Right kidney (tissue), 1 donor: ENCODE data around the gene S1PR3.

Source experiments
- DNase-seq: peaks from one replicate; pipeline ENCODE4 v3.0.0-alpha.2; 2016

The S1PR3 gene

DNA sequence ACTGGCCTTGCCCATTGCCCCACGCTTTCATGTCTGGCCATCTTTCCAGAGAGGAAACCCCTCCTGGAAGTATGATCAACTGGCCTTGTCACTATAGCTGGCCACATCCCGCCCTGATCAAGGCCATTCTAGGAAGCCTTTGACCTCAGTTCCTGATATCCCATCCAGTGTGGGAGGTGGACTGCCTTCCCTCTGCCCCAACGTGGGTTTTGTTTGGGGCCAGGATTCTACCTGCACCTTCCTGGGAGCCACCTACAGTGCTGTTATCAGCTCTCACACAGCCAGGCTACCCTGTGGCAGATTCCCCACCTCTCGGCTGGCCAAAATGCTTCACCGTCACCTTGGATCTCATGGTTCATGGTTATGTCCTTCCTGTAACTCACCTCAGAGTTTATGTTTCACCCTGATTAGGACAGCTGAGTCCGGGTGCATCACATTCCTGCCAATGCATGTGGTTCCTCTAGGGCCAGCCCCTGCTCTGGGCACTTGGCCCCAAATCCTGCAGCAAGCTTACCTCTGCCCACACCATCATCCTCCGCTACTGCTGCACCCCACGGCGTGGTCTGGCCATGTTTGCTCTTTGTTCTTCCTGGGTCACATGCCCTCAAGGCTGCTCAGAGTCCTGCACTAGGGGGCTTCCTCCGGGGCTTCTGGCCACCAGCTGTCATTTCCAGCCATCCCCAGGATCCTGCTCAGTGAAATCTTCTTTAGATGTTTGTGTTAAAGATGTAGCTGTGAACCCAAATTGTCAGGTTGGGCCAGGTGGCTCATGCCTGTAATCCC, 24.2 kb upstream of the S1PR3 start:
- DNase-seq = no peak

GRCh38 chr9:88968799-88969198, 22.5 kb upstream of the S1PR3 start:
- DNase-seq = no peak

- no peak for DNase-seq
Measured at GRCh38 chr9:88969646-88970373, 21.5 kb upstream of the S1PR3 start.

GRCh38 chr9:88971131-88971960, 19.9 kb upstream of the S1PR3 start:
- no peak for DNase-seq

DNA sequence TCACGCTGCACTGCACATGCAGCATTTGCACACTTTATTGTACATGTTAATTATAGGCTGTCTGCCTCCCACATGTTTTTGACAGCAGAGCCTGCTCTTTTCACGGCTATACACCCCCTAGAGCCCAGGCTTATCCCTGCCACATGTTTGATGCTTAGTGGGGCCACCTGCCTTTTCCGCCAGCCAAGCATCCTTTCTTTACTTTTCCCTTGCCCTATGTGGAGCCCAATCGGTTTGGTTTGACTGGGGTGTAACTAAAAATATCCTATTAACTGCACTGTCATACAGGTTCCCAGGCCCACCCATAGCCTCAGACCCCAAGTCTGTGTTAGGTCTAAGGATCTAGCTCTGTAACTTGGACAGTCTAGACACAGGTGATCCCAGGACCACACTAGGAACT, 18.9 kb upstream of the S1PR3 start:
- DNase-seq = no peak

DNA sequence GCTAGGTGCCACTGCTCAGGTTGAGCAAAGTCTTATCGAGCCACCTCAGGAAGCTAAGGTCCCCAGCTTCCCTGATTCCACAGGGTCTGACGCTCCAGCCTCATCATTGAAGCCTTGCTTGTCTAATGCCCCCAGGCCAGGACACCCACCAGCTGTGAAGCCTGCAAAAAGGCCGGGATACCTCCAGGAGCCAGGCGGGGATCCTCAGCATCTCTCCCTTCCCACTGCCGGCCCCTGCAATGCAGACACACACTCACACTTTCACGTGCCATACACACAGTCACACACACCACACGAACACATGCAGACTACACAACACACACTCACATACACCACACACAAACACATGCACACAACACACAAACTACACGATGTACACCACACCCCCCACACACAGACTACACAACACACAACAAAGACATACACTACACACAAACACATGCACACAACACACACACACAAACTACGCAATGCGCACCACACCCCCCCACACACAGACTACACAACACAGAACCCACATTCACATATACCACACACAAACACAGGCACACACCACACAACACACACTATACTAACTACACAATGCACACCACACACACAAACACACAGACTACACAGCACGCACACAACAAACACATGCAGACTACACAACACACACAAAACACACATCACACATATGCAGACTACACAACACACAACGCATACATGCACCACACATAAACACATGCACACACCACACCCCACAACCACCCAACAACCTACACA, 17.8 kb upstream of the S1PR3 start:
- no peak for DNase-seq

- DNase-seq = no peak
Measured at GRCh38 chr9:88974641-88975040, 16.6 kb upstream of the S1PR3 start.

GRCh38 chr9:88975966-88976889, 15.0 kb upstream of the S1PR3 start:
- no peak for DNase-seq

GRCh38 chr9:88976890-88977257, 14.4 kb upstream of the S1PR3 start:
- no peak for DNase-seq

DNA sequence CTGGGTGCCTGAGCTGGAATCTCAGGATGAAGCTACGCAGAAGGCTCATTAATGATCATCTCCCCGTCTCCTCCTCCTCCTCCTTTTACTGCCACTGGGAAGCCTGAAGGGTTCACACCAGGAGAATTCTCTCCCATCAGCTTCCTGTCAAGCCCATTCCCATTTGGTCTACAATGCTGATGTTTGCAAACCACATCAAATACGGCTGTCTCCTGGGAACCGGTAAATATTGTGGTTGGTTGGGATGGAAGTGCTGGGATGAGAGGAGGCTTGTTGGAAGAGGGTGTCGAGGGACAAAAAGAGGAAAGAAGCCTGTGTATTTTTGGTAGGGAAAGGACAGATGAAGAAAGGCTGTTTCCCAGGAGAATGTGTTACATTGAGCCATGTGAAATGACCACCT, 13.2 kb upstream of the S1PR3 start:
- no peak for DNase-seq

GRCh38 chr9:88979021-88979420, 12.2 kb upstream of the S1PR3 start:
- DNase-seq = no peak

- no peak for DNase-seq
Measured at GRCh38 chr9:88979791-88980190, 11.5 kb upstream of the S1PR3 start.

GRCh38 chr9:88980740-88981203, 10.5 kb upstream of the S1PR3 start:
- DNase-seq = no peak

DNA sequence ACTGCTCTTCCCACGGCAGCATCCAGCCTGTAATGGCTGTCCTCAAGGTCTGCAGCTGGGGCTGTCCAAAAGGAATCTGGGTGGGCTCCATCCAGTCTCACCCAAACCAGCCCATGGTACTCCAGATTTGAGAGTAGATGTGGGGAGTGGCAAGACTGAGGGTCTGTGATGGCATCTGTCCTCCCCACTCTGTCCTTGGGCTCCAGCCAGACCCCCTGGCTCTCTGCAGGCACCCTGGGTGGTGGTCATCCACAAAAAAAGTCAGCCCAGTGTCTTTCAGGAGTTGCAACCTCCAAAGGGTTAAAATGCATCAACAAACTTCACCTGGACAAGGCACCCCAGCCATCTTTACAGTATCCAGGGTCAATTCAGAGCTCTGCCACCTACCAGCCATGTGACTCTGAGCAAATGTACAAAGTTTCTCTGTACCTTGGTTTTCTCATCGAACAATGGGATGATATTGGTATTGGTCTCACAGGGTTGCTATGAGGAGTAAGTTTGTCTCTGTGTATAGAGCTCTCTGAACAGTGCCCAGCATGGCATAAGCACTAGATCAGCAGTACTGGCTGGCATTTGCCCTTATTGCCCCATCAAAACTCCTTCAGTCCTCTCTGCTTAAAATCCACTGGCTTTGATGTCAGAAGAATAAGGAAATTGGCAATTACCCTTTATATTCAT, 7.3 kb upstream of the S1PR3 start:
- no peak for DNase-seq

- DNase-seq = no peak
Measured at GRCh38 chr9:88984543-88984883, 6.8 kb upstream of the S1PR3 start.

DNA sequence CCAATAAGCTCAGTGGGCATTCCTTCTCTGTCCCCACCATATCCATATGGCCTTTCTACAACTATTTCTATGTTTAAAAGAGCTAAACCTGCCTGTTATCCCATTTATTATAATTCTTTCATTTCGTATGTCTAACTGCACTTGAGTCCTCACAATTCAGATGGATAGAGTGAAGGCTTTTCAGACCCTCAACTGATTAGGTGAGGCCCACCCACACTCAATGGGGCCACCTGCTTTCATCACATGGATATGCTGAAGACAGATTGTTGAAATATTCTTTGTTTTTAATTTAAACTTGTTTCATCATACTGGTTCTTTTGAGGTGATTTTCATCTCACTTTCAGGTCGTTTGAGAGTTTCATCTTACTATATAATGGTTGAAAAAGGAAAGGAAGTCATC, 5.7 kb upstream of the S1PR3 start:
- no peak for DNase-seq

- no peak for DNase-seq
Measured at GRCh38 chr9:88986776-88987175, 4.5 kb upstream of the S1PR3 start.

GRCh38 chr9:88987661-88988060, 3.6 kb upstream of the S1PR3 start:
- DNase-seq = no peak

DNA sequence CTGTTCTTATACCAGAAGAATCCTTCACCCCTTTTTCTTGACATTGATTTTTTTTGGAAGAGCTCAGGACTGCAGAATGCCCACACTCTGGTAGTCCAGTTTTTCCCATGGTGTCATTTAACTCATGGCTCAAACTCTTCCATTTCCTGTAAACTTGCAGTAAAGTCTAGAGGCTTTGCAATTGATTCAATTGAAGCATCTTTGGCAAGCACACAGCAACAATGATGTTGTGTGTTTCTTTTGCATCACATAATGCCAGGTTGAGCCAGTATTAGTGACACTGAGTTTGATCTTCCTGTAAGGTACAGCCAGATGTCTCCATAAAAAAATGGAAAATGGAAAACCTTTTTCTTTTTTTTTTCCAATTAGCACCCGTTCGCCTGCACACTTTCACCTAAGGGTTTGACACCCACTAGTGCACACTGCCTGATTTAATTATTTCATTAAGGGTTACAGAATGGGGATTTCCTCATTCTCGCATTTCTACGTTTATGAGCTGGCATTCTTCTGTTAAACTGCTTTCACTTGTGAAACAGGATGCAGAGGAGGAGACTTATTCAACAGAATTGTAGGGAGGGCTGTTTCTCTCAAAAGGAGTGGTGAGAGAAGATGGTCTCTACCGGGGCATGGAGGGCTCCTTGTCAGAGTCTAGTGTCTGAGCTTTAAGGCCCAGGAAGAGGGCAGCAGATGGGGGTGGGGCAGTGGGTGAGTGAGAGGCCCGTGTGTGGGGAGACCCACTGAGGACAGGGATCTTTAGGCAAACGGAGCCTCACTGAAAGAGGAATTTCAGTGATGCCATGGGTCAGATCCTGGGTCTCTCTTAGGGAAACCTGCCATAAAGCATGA, 2.2 kb upstream of the S1PR3 start:
- DNase-seq = no peak
